Chondrocyte (in vitro differentiated cells): ENCODE data around the gene TBC1D8. TPM values are rescaled to one million over a fixed set of nuclear protein-coding genes. Genes with fewer than 3 reads are reported as not detected.

Experiments used
- DNase-seq: peaks from one replicate; pipeline ENCODE4 v3.0.0; 2021; ENCODE audit warnings: mixed read lengths, low spot score
- H3K27ac Mint-ChIP-seq: one replicate; pipeline ENCODE4 v1.8.0; 2021; ENCODE audit warnings: mild to moderate bottlenecking, moderate library complexity, mixed read lengths; ENCODE audit not compliant: unreplicated experiment
- H3K27me3 Mint-ChIP-seq: 2 replicates; pipeline ENCODE4 v1.8.0; 2021; ENCODE audit warnings: low read depth, mixed read lengths
- H3K36me3 Mint-ChIP-seq: 2 replicates; pipeline ENCODE4 v1.8.0; 2021; ENCODE audit warnings: low read depth, mixed read lengths
- H3K4me1 Mint-ChIP-seq: 2 replicates; pipeline ENCODE4 v1.8.0; 2021; ENCODE audit warnings: low read depth, mild to moderate bottlenecking, mixed read lengths
- H3K4me3 Mint-ChIP-seq: one replicate; pipeline ENCODE4 v1.8.0; 2021; ENCODE audit warnings: mild to moderate bottlenecking, moderate library complexity, mixed read lengths; ENCODE audit not compliant: unreplicated experiment
- H3K9me3 Mint-ChIP-seq: 2 replicates; pipeline ENCODE4 v1.8.0; 2021; ENCODE audit warnings: low read depth, mixed read lengths
- total RNA-seq: library from RNA; stranded (reverse); gene quantifications from 3 replicates; pipeline ENCODE4 v1.2.1, GENCODE V29; 2021
- TF ChIP-seq, protein P1 (sequence below): fragments of 200-600 bp; sonication (generic); IDR thresholded peaks from 2 replicates; pipeline ENCODE4 v1.5.0; 2021; ENCODE audit warnings: antibody characterized with exemption, mild to moderate bottlenecking, moderate library complexity

The TBC1D8 gene
- total RNA-seq, 1 donor from 2014 or later = 8.2 TPM

DNA sequence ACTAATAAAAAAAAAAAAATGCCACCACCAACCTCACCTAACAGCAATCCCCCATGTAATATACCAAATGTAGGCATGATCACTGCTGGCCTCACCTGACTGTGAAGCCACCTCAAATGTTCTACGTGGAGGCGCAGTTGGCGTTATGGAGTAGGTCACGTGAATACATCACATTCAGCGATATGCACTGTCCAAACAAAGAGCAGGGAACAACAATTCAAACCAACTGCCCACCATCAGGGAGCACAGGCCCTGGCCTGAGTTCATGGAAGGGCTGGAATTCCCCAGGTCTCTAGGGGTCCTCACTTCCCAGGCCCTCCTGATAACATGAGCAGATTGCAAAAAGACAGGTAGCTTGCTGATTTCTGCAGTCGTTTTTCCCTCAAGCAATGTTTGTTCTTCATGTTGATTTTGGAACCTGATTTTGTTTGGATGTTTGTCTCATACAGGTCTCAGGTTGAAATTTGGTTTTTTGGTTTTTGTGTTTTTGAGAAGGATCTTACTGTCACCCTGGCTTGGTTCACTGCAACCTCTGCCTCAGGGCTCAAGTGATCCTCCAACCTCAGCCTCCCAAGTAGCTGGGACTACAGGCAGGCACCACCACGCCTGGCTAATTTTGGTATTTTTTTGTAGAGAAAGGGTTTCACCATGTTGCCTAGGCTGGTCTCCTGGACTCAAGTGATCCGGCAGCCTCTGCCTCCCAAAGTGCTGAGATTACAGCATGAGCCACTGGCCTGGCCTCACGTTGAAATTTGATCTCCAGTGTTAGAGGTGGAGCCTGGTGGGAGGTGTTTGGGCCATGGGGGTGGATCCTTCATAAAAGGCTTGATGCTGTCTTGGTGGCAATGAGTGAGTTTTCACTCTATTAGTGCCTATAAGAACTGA is 15.5 kb downstream of the TBC1D8 start:
- DNase-seq = no peak
- Mint-ChIP-seq H3K27me3 (no peaks in the 10 kb centered on the region), H3K27ac (no peak overlapping the region), H3K4me3 (no peak overlapping the region), H3K36me3 (no peaks in the 10 kb centered on the region), H3K9me3 (no peaks in the 10 kb centered on the region), H3K4me1 (peaks cover 15% of the 10 kb centered on the region)
- TF ChIP-seq, protein P1, sequence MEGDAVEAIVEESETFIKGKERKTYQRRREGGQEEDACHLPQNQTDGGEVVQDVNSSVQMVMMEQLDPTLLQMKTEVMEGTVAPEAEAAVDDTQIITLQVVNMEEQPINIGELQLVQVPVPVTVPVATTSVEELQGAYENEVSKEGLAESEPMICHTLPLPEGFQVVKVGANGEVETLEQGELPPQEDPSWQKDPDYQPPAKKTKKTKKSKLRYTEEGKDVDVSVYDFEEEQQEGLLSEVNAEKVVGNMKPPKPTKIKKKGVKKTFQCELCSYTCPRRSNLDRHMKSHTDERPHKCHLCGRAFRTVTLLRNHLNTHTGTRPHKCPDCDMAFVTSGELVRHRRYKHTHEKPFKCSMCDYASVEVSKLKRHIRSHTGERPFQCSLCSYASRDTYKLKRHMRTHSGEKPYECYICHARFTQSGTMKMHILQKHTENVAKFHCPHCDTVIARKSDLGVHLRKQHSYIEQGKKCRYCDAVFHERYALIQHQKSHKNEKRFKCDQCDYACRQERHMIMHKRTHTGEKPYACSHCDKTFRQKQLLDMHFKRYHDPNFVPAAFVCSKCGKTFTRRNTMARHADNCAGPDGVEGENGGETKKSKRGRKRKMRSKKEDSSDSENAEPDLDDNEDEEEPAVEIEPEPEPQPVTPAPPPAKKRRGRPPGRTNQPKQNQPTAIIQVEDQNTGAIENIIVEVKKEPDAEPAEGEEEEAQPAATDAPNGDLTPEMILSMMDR = no peak

DNA sequence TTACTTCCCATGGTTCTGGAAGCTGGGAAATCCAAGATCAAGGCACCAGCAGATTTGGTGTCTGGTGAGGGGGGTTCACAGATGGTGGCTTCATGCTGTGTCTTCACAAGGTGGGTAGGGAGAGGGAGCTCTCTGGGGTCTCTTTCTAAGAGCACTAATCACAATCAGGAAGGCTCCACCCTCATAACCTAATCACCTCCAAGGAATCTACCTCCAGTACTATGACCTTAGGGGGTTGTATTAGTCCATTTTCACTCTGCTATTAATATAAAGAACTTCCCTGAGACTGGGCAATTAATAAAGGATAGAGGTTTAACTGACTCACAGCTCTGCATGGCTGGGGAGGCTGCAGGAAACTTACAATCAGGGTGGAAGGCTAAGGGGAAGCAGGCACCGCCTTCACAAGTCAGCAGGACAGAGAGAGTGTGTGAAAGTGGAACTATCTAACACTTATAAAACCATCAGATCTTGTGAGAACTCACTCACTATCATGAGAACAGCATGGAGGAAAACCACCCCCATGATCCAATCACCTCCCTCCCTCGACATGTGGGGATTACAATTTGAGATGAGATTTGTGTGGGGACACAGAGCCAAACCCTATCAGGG is 17.6 kb downstream of the TBC1D8 start:
- Mint-ChIP-seq H3K27ac (no peak overlapping the region), H3K4me1 (no peaks in the 10 kb centered on the region), H3K9me3 (no peaks in the 10 kb centered on the region), H3K36me3 (no peaks in the 10 kb centered on the region), H3K27me3 (no peaks in the 10 kb centered on the region), H3K4me3 (no peak overlapping the region)
- TF ChIP-seq, protein P1 = no peak
- no peak for DNase-seq

DNA sequence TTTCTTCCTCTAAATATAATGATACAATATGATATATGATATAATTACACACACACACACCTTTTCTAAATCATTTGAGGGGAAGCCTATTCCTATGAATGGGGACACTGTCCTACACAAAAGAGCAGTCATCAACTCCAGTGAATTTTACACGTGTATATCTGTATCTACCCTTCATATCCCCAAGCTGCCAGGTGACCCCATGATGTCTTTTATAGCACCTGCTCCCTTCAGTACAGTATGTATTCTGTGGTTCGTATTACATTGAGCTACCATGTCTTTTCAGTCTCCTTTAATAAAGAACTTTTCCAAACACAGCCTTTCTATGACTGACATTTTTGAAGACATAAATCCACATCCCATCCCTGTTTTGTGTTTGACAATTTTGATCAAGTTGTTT is 19.0 kb downstream of the TBC1D8 start:
- DNase-seq = no peak
- no peaks in the 10 kb centered on the region for H3K4me1 Mint-ChIP-seq
- no peak overlapping the region for H3K4me3 Mint-ChIP-seq
- H3K27ac Mint-ChIP-seq = no peak overlapping the region
- no peaks in the 10 kb centered on the region for H3K36me3 Mint-ChIP-seq
- H3K9me3 Mint-ChIP-seq = no peaks in the 10 kb centered on the region
- no peaks in the 10 kb centered on the region for H3K27me3 Mint-ChIP-seq
- TF ChIP-seq, protein P1 = no peak

DNA sequence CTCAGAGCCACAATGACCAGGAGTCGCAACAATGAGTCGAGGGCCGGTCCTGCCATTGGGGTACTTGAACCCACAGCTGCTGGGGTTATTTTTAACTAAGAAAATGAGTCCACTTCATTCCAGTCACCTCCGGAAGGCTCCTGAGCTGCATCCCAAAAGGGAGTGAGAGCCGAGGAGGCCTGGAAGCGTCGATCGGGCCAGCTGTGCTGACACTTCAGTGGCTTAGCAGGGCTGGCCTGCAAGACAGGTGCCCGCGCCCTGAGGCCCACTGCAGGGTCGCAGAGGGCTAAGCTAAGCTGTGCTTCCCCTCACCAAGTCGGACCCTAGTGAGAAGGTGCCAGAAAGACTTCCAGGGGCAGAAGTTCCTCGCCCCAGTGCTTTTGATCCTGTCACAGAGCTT is 21.1 kb downstream of the TBC1D8 start:
- no peaks in the 10 kb centered on the region for H3K27me3 Mint-ChIP-seq
- H3K4me1 Mint-ChIP-seq = peaks cover 9% of the 10 kb centered on the region
- H3K4me3 Mint-ChIP-seq = no peak overlapping the region
- H3K36me3 Mint-ChIP-seq = no peaks in the 10 kb centered on the region
- no peaks in the 10 kb centered on the region for H3K9me3 Mint-ChIP-seq
- TF ChIP-seq, protein P1 = no peak
- no peak for DNase-seq
- H3K27ac Mint-ChIP-seq = no peak overlapping the region

DNA sequence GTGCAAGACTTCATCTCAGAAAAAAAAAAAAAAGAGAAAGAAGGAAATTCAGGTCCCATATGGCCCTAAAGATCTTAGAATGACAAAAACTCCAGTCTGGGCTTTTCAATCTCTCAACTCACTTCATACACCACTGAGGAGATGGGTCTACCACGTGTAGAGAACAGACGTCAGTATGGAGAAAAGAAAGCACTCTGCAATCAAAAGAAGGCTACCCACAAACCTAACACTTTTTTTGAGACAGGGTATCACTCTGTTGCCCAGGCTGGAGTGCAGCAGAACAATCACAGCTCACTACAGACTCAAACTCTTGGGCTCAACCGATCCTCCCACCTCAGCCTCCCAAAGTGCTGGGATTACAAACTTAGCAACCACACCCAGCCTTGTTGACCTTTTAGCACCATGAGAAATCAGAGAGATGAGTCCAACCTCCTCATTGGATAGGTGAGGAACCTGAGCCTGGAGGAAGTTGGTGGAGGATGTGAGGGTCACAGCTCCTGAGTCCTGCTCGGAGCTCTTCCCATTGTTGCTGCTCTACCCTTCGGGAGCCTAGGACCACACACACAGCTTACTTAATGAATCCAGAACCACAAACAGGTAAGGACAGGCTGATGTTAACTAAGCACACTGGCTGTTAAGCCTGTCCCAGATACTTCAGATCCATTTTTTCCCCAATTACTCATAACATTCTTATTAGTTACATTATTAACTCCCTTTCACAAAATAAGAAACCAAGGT is 23.7 kb downstream of the TBC1D8 start:
- no peak for DNase-seq
- Mint-ChIP-seq H3K4me1 (peaks cover 28% of the 10 kb centered on the region), H3K27me3 (no peaks in the 10 kb centered on the region), H3K36me3 (no peaks in the 10 kb centered on the region), H3K4me3 (no peak overlapping the region), H3K27ac (no peak overlapping the region), H3K9me3 (no peaks in the 10 kb centered on the region)
- TF ChIP-seq, protein P1 = no peak
